ENCODE data around the gene FLCN.

The FLCN gene

DNA sequence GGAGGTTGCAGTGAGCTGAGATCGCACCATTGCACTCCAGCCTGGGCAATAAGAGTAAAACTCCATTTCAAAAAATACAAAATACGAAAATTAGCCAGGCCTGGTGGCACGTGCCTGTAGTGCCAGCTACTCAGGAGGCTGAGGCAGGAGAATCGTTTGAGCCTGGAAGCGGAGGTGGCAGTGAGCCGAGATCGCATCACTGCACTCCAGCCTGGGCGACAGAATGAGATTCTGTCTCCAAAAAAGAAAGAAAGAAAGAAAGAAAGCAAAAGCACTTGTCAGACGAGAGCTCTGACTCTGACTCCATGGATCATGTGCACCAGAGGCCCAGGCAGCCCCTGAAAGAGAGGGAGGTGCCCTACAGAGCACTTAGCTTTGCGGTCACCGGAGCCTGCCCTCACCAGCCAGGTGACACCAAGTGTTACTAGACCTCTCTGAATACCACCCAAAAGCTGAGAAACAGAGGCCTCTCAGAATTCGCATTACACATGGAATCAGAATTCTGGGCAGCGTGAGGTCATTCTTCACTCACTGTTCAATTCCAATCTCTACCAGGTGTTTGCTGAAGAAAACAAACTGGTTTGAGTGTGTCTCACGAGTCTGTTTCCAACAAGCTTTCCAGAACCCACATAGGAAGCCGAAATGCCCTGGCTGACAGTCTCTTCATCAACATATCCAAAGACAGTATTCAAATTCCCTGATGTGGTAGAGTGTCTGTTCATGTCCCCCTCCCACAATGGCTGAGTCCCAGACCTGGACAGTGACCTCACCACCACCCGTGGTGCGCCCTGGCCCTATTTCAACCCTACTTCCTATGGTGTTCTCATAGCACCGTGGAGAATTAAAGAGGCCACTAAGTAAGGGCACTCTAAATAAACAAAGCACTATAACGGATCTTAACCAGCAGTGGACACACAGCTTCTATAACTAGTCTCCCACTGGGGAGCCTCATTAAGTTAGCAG lies 1.5 kb downstream of the FLCN start:
- no peak for DNase-seq

- no peak for DNase-seq
These were observed 4.7 kb downstream of the FLCN start for GRCh38 chr17:17232303-17232621.

GRCh38 chr17:17231621-17232302 lies 5.2 kb downstream of the FLCN start:
- DNase-seq, result no peak

- no peak for DNase-seq
These were observed 7.3 kb downstream of the FLCN start for GRCh38 chr17:17229416-17230384.

- DNase-seq, result no peak
These were observed 8.3 kb downstream of the FLCN start for GRCh38 chr17:17228521-17229279.

DNA sequence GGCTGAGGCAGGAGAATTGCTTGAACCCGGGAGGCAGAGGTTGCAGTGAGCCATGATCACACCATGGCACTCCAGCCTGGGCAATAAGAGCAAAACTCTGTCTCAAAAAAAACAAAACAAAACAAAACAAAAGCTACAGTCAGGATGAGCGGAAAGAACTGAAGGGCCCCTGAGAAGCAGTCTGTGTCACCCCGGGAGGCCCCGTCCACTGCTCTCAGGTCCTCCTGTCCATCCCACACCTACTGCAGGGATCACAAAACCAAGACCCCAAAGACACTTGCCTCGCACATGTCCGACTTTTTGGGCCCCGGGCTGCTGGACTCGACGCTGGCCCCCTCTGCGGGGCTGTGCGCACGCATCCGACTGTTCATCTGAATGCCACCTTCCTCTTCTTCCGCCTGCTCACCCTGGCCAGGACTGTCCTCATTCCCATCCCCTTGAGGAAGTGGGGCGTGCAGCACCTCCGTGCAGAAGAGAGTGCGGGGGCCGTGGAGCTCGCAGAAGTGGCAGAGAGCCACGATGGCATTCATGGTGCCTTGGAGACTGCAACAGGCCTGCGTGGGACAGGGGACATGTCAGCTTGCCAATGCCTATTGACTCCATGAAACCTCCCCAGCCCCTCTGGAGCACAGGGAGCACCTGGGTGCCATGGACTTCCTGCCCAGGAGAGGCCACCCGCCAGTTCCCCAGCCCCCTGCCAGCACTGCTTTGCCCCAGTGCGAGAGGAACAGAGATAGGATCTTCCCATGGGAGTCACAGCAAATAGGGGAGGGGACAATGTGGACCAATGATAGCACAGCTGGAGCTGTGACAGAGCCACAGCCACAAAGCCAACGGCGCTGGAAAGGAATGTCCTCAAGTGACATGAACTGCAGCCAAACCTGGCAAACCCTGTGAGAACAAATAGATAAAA lies 9.1 kb downstream of the FLCN start:
- no peak for DNase-seq

- no peak for DNase-seq
These were observed 10.3 kb downstream of the FLCN start for GRCh38 chr17:17226451-17227265.

GRCh38 chr17:17225901-17226300 lies 11.1 kb downstream of the FLCN start:
- DNase-seq, result no peak

DNA sequence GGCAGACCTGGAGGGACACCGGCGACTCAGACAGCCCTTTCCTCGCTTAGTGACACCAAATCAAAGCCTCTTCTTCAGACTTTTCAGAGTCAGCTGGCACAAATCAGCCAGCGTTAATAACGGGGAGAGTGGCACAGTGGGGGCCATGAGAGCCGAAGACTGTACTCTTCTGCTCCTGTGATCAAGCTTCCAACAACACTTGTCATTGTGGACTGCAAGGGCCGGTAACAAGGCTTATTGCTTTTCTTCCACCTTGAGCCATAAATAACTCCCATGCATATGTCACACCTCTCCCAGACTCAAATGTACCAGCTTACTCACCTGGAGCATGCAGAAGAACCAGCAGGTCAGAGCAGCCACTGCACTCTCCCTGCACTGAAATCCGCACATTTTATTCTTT lies 12.8 kb downstream of the FLCN start:
- DNase-seq, result no peak

DNA sequence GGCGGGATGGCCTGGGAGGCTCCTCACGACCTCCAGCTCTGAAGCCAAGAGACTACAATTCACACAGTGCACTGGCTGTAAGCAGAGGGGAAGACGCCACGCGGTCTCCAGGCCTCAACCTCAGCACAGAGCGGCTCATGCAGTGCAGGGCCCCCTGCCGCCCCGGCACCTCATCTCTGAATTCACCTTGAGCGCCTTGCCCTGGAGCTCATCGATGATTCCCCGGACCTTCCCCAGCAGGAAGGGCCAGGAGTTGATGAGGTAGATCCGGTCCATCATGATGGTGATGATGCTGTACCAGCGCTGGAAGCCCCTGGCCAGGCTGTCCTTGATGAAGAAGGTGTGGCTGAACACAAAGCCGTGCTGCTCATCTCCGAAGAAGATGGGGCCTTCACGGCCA lies 13.2 kb downstream of the FLCN start:
- DNase-seq, result no peak

DNA sequence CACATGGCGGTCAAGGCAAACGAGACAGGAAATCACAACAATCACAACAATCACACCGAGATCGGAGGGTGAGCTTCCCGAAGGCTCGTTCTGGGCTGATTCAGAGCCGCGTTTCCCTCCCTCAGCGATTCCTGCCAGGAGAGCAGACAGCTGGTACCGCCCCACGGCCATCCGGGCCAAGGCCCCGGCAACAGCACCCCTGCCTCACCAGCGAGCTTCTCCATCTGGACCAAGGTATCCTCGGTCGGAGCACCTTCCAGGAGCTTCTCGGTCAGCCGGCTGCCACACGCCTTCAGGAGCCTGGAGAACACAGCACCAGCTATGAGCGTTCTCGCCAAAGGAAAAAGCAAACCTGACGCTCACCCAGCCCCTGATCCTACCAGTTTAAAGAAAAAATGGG lies 15.6 kb downstream of the FLCN start:
- DNase-seq, result no peak

- DNase-seq, result no peak
These were observed 16.4 kb downstream of the FLCN start for GRCh38 chr17:17220529-17220928.

DNA sequence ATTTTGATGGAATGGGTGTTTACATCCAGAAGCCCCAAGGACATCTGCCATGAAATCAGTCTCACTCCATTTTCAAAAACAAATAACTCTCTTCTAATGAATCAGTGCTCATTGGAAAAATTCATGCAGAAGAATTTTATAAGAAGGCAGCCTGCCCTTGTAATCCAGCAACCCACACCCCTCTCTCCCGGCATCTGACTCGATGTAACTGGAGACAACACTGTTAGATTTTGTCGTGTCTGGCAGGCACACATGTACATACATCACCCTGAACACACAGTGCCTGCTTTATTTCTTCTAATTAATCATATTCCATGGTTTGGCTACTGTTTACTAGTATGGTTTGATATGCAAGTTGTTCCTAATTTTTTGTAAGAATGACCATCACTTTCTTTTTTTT lies 19.0 kb downstream of the FLCN start:
- no peak for DNase-seq

GRCh38 chr17:17216776-17217175 lies 20.2 kb downstream of the FLCN start:
- DNase-seq, result no peak

- no peak for DNase-seq
These were observed 20.7 kb downstream of the FLCN start for GRCh38 chr17:17216236-17216635.

- DNase-seq, result no peak
These were observed 21.4 kb downstream of the FLCN start for GRCh38 chr17:17215575-17215974.

GRCh38 chr17:17214646-17215436 lies 22.1 kb downstream of the FLCN start:
- no peak for DNase-seq

- no peak for DNase-seq
These were observed 23.2 kb downstream of the FLCN start for GRCh38 chr17:17213775-17214174.

DNA sequence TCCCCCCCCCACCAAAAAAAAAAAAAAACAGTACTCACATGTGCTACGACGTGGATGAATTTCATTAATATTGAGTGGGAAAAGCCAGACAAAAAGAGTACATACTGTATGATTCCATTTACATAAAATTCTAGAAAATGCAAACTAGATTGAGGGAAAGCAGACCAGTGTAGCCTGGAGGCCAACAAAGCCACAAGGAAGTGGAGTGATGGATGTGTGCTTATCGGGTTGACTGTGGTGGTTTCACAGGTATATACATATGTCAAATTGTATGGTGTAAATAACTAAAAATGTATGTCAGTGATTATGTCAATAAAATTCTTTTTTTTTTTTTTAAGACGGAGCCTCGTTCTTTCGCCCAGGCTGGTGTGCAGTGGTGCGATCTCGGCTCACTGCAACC lies 29.0 kb downstream of the FLCN start:
- DNase-seq, result no peak

DNA sequence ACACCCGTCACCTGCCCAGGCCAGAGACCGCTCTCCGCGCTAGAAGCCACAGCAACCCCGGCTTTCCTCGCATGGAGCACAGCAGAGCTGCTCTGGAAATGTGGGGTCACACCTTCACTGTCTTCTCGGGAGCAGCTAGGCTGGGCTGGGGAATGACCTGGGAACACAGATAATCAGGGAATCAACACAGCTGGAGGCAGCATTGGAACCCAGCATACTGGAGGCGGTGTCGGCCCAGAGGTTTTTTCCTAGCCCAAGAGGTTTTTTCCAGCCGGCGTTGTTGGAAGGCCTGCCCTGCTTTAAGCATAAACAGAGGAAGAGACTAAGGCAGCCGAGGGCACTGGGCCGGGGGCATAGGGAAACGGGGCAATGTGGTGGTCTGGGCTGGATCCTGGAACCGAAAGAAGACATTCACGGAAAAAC lies 30.0 kb downstream of the FLCN start:
- no peak for DNase-seq
